ENCODE results near the gene RER1. TPM values are rescaled to one million over a fixed set of nuclear protein-coding genes. Genes with fewer than 3 reads are reported as not detected.

The RER1 gene
- total RNA-seq, 1 experiment from 2014 or later = 141 TPM

DNA sequence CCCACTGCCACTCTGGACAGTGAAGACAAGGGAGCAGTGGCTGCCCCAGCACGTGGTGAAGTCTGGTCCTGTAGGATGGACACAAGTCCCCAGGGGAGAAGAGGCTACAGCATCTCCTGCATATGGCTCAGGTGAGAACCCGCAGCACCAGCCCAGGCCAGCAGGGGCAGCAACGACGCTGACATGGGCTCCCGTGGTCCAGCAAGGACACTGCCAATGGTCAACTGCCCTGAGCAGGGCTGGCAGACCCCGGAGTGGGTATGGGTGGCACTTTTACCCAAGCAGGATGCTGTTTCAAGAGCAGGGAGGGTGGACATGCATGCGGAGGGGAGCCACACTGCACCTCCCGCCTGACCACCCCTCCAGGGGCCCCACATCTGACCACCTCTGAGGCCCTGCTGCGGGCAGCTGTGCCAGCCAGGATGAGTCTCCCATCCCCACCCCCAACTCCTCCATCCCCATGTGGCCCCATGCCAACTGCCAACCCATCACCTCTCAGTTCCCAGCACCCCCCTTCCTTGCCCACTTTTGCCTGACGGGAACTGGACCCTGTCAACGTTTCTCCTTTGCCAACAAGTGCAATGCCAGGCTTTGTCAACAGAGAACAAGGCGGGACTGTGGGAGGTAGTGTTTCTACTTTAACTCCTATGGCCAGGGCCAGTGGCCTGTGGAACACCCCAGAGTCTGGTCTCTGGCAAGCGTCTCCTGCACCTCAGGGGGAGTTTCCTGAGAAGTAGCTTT lies 8.8 kb upstream of the RER1 start:
- Histone ChIP-seq H3K4me3 (ENCODE audit: low read depth, low read length) (no peak overlapping the region), H3K4me1 (no peaks in the 10 kb centered on the region), H3K9me3 (no peaks in the 10 kb centered on the region), H3K36me3 (ENCODE audit: control insufficient read depth, insufficient read depth, low read length) (no peaks in the 10 kb centered on the region), H3K27me3 (replicated peaks; ENCODE audit: control insufficient read depth, insufficient read depth, low read length) (no peaks in the 10 kb centered on the region)
- peak; percentile 59 to 66 for DNase-seq
- no peak overlapping the region for H3K4me3 Mint-ChIP-seq (ENCODE audit: unreplicated experiment)
- intact Hi-C loops (cut with micrococcal nuclease; ENCODE audit: unreplicated experiment) = loop anchor here (1.0 kb wide), 1 partner anchor 187 kb away; no protein-coding TSS in a partner anchor
- H3K9me3 Mint-ChIP-seq (ENCODE audit: unreplicated experiment) = no peaks in the 10 kb centered on the region
- TF ChIP-seq, protein P1, sequence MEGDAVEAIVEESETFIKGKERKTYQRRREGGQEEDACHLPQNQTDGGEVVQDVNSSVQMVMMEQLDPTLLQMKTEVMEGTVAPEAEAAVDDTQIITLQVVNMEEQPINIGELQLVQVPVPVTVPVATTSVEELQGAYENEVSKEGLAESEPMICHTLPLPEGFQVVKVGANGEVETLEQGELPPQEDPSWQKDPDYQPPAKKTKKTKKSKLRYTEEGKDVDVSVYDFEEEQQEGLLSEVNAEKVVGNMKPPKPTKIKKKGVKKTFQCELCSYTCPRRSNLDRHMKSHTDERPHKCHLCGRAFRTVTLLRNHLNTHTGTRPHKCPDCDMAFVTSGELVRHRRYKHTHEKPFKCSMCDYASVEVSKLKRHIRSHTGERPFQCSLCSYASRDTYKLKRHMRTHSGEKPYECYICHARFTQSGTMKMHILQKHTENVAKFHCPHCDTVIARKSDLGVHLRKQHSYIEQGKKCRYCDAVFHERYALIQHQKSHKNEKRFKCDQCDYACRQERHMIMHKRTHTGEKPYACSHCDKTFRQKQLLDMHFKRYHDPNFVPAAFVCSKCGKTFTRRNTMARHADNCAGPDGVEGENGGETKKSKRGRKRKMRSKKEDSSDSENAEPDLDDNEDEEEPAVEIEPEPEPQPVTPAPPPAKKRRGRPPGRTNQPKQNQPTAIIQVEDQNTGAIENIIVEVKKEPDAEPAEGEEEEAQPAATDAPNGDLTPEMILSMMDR (IDR thresholded peaks at IDR 0.05; ENCODE audit: insufficient read depth in 1 of 2, low read depth in 1 of 2, low read length in 1 of 2, severe bottlenecking in 1 of 2, unreplicated experiment in 1 of 2) = peak; percentile 57 to 60
- H3K4me1 Mint-ChIP-seq (ENCODE audit: low read depth, unreplicated experiment) = no peaks in the 10 kb centered on the region
- H3K27me3 Mint-ChIP-seq (ENCODE audit: insufficient read depth, unreplicated experiment) = no peaks in the 10 kb centered on the region
- ChIA-PET CTCF (interaction anchor here (1.3 to 1.8 kb wide), 2 partner anchors 71 to 187 kb away, joined by 5 to 29 read pairs; partner anchors contain the start of gene FAAP20), POLR2A (interaction anchor here (0.6 kb wide), 1 partner anchor 9 kb away, joined by 5 read pairs; the partner anchor contains the start of gene RER1)
- H3K36me3 Mint-ChIP-seq (ENCODE audit: insufficient read depth, unreplicated experiment) = no peaks in the 10 kb centered on the region
- no TSS peak for BruUV-seq (replicated peaks)
- no peak overlapping the region for H3K27ac Mint-ChIP-seq (ENCODE audit: unreplicated experiment)

DNA sequence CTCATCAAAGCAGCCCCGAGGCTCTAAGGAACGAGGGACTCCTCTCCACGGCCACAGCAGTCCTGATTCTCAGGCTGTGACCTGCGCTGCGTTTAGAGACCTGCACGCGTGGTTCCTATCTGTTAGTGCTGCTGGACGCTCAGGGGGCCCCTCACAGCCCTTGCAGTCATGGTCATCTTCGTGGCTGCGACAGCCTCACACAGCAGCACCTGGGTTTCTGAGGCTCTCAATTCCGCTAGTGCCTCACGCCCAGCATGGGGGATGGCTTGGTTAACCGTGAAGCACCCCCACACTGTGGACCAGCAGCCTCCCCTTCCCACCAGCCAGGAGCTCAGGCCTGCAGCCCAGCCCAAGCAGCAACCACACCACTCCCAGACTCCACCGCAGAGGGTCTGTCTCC lies 8.1 kb upstream of the RER1 start:
- no peak for DNase-seq
- Mint-ChIP-seq H3K36me3 (ENCODE audit: insufficient read depth, unreplicated experiment) (no peaks in the 10 kb centered on the region), H3K4me3 (ENCODE audit: unreplicated experiment) (no peak overlapping the region), H3K4me1 (ENCODE audit: low read depth, unreplicated experiment) (no peaks in the 10 kb centered on the region), H3K9me3 (ENCODE audit: unreplicated experiment) (no peaks in the 10 kb centered on the region), H3K27me3 (ENCODE audit: insufficient read depth, unreplicated experiment) (no peaks in the 10 kb centered on the region), H3K27ac (ENCODE audit: unreplicated experiment) (peak overlapping the region; percentile 76)
- CTCF ChIA-PET = no interaction called here
- H3K27me3 ChIP-seq (replicated peaks; ENCODE audit: control insufficient read depth, insufficient read depth, low read length) = no peaks in the 10 kb centered on the region
- no peaks in the 10 kb centered on the region for H3K4me1 ChIP-seq
- no peaks in the 10 kb centered on the region for H3K9me3 ChIP-seq
- no peak overlapping the region for H3K4me3 ChIP-seq (ENCODE audit: low read depth, low read length)
- POLR2A ChIA-PET = no interaction called here
- TF ChIP-seq, protein P1 (IDR thresholded peaks at IDR 0.05; ENCODE audit: insufficient read depth in 1 of 2, low read depth in 1 of 2, low read length in 1 of 2, severe bottlenecking in 1 of 2, unreplicated experiment in 1 of 2) = no peak
- intact Hi-C loops (cut with micrococcal nuclease; ENCODE audit: unreplicated experiment) = no loop called here
- no TSS peak for BruUV-seq (replicated peaks)
- no peaks in the 10 kb centered on the region for H3K36me3 ChIP-seq (ENCODE audit: control insufficient read depth, insufficient read depth, low read length)

DNA sequence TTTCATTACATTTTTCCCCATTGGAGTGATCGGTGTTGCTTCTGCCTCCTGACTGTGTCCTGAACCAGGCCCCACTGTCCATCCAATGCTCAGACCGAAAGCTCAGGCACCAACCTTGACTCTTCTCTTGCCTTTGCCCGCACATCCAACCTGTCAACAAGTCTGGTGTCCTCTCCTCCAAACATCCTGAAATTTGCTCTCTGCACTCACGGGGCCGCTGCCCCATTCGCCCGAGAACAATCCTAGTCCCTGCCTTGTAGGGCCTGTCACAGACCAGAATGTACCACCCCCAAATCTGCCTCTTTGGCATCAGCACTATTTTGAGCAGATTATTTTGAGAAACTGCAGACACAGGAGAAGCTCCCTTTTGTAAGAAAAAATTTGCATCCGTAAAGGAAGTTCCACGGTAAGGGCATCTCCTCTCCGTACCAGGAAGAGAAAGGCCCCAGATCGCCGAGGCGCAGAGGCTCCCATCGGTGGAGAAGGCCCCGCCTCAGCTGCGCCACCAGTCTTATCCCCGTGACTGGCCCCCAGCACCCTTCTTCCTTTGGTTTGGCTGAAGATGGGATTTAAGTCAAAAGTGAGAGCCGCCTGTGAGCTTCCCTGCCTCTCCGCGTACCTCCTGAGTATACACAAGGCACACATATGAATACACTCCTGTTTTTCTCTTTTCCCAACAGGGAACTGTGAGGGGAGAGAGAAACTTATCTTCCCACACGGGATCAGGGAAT lies 7.3 kb upstream of the RER1 start:
- Histone ChIP-seq H3K9me3 (no peaks in the 10 kb centered on the region), H3K36me3 (ENCODE audit: control insufficient read depth, insufficient read depth, low read length) (no peaks in the 10 kb centered on the region), H3K27me3 (replicated peaks; ENCODE audit: control insufficient read depth, insufficient read depth, low read length) (no peaks in the 10 kb centered on the region), H3K4me1 (no peaks in the 10 kb centered on the region), H3K4me3 (ENCODE audit: low read depth, low read length) (no peak overlapping the region)
- Mint-ChIP-seq H3K4me3 (ENCODE audit: unreplicated experiment) (no peak overlapping the region), H3K9me3 (ENCODE audit: unreplicated experiment) (no peaks in the 10 kb centered on the region), H3K27me3 (ENCODE audit: insufficient read depth, unreplicated experiment) (no peaks in the 10 kb centered on the region), H3K4me1 (ENCODE audit: low read depth, unreplicated experiment) (no peaks in the 10 kb centered on the region), H3K27ac (ENCODE audit: unreplicated experiment) (peak overlapping the region; percentile 76), H3K36me3 (ENCODE audit: insufficient read depth, unreplicated experiment) (no peaks in the 10 kb centered on the region)
- intact Hi-C loops (cut with micrococcal nuclease; ENCODE audit: unreplicated experiment) = no loop called here
- DNase-seq = no peak
- POLR2A ChIA-PET = no interaction called here
- CTCF ChIA-PET = no interaction called here
- TF ChIP-seq, protein P1 (IDR thresholded peaks at IDR 0.05; ENCODE audit: insufficient read depth in 1 of 2, low read depth in 1 of 2, low read length in 1 of 2, severe bottlenecking in 1 of 2, unreplicated experiment in 1 of 2) = no peak
- no TSS peak for BruUV-seq (replicated peaks)

Data from Caco-2 (cell line).